ENCODE data around the gene SMIM8. TPM values are rescaled to one million over a fixed set of nuclear protein-coding genes. Genes with fewer than 3 reads are reported as not detected.

Gene SMIM8
- polyA plus RNA-seq, 1 donor (not counting 4 experiments of a cell fraction or from before 2014, with no cell fraction given) = 7.6 TPM

DNA sequence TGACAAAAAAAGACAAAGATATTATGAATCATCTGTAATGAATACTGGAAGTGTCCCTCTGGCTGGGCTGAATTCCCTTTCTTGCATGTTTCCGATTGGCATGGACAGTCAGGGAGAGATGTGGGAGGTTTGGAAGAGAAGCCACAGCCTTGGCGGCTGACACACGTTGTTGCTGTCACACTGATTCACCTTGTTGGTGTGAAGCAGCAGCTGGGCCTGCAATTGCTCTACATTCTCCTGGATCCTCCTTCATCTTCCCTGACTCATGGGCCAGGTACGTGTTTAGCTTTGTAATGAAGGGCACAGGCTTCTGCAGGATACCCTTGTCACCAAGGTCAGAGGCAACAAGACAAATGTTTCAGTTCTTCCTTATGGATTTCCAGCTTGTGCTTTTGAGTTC is 13.4 kb upstream of the SMIM8 start:
- Histone ChIP-seq H3K79me2 (ENCODE audit: control insufficient read depth, insufficient read depth, low read length) (no peaks in the 10 kb centered on the region), H3K36me3 (ENCODE audit: control insufficient read depth in 2 of 2, extremely low read depth in 1 of 2, insufficient read depth in 2 of 2, low read length in 2 of 2) (no peaks in the 10 kb centered on the region), H4K20me1 (ENCODE audit: control insufficient read depth, extremely low read depth, insufficient read depth, low read length) (no peaks in the 10 kb centered on the region), H3K4me1 (ENCODE audit: control insufficient read depth, extremely low read depth, insufficient read depth, low read length) (no peaks in the 10 kb centered on the region), H3K27me3 (ENCODE audit: control insufficient read depth, extremely low read depth, insufficient read depth, low read length) (peaks cover 5% of the 10 kb centered on the region), H3K9ac (ENCODE audit: control insufficient read depth, extremely low read depth, insufficient read depth, low read length) (no peak overlapping the region), H2AFZ (ENCODE audit: control insufficient read depth, low read length) (no peak overlapping the region), H3K9me3 (ENCODE audit: control insufficient read depth, low read depth, low read length) (no peaks in the 10 kb centered on the region), H3K4me3 (ENCODE audit: control insufficient read depth in 2 of 3, extremely low read depth in 1 of 3, insufficient read depth in 2 of 3, low read depth in 1 of 3, low read length in 3 of 3) (no peak overlapping the region), H3K27ac (ENCODE audit: control insufficient read depth, insufficient read depth, low read length) (no peak overlapping the region), H3K4me2 (ENCODE audit: control insufficient read depth, extremely low read depth, insufficient read depth, low read depth, low read length) (no peak overlapping the region), H3K9me1 (ENCODE audit: control insufficient read depth, extremely low read depth, insufficient read depth, low read length) (no peaks in the 10 kb centered on the region)
- no peak for DNase-seq (ENCODE audit: low read depth, low spot score)
- no peak for FAIRE-seq
- TF ChIP-seq, protein P1, sequence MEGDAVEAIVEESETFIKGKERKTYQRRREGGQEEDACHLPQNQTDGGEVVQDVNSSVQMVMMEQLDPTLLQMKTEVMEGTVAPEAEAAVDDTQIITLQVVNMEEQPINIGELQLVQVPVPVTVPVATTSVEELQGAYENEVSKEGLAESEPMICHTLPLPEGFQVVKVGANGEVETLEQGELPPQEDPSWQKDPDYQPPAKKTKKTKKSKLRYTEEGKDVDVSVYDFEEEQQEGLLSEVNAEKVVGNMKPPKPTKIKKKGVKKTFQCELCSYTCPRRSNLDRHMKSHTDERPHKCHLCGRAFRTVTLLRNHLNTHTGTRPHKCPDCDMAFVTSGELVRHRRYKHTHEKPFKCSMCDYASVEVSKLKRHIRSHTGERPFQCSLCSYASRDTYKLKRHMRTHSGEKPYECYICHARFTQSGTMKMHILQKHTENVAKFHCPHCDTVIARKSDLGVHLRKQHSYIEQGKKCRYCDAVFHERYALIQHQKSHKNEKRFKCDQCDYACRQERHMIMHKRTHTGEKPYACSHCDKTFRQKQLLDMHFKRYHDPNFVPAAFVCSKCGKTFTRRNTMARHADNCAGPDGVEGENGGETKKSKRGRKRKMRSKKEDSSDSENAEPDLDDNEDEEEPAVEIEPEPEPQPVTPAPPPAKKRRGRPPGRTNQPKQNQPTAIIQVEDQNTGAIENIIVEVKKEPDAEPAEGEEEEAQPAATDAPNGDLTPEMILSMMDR (optimal IDR thresholded peaks at IDR 0.05 in 1 of 3, IDR thresholded peaks at IDR 0.05 in 1 of 3, conservative IDR thresholded peaks at IDR 0.05 in 1 of 3; ENCODE audit: extremely low read depth in 1 of 3, insufficient read depth in 2 of 3, low read length in 3 of 3) = no peak
- no peak for TF ChIP-seq EZH2 (IDR thresholded peaks at IDR 0.05; ENCODE audit: low read length)
- dilution Hi-C loops (cut with MboI; ENCODE audit: extremely low pct_ligation_motif_present, low sequenced_read_pairs) = no loop called here

DNA sequence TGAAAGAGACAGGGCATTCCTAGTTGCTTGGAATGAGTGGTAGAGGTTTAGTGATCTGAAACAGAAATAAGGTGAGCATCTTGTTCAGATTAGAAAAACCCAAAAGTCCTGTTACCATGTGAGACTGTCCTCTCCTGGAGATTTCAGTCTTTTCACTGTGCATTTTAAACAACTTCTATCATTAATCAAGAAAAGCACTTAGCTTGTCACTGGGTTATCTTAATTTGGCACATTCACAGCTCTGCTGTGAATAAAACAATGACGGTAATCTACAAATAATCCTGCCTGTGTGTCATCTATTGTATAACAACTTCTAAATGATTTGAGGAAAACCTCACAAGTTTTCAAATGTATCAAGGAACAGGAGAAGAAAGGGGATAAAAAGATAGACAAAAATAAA is 9.5 kb upstream of the SMIM8 start:
- no peaks in the 10 kb centered on the region for H3K4me1 ChIP-seq (ENCODE audit: control insufficient read depth, extremely low read depth, insufficient read depth, low read length)
- no peaks in the 10 kb centered on the region for H3K9me1 ChIP-seq (ENCODE audit: control insufficient read depth, extremely low read depth, insufficient read depth, low read length)
- FAIRE-seq = no peak
- no peaks in the 10 kb centered on the region for H3K79me2 ChIP-seq (ENCODE audit: control insufficient read depth, insufficient read depth, low read length)
- H3K27me3 ChIP-seq (ENCODE audit: control insufficient read depth, extremely low read depth, insufficient read depth, low read length) = peaks cover 5% of the 10 kb centered on the region
- H3K27ac ChIP-seq (ENCODE audit: control insufficient read depth, insufficient read depth, low read length) = no peak overlapping the region
- H3K9ac ChIP-seq (ENCODE audit: control insufficient read depth, extremely low read depth, insufficient read depth, low read length) = no peak overlapping the region
- no peaks in the 10 kb centered on the region for H3K9me3 ChIP-seq (ENCODE audit: control insufficient read depth, low read depth, low read length)
- TF ChIP-seq, protein P1 (optimal IDR thresholded peaks at IDR 0.05 in 1 of 3, IDR thresholded peaks at IDR 0.05 in 1 of 3, conservative IDR thresholded peaks at IDR 0.05 in 1 of 3; ENCODE audit: extremely low read depth in 1 of 3, insufficient read depth in 2 of 3, low read length in 3 of 3) = no peak
- no peak for TF ChIP-seq EZH2 (IDR thresholded peaks at IDR 0.05; ENCODE audit: low read length)
- H4K20me1 ChIP-seq (ENCODE audit: control insufficient read depth, extremely low read depth, insufficient read depth, low read length) = no peaks in the 10 kb centered on the region
- dilution Hi-C loops (cut with MboI; ENCODE audit: extremely low pct_ligation_motif_present, low sequenced_read_pairs) = no loop called here
- H3K4me2 ChIP-seq (ENCODE audit: control insufficient read depth, extremely low read depth, insufficient read depth, low read depth, low read length) = no peak overlapping the region
- DNase-seq (ENCODE audit: low read depth, low spot score) = no peak
- H3K36me3 ChIP-seq (ENCODE audit: control insufficient read depth in 2 of 2, extremely low read depth in 1 of 2, insufficient read depth in 2 of 2, low read length in 2 of 2) = no peaks in the 10 kb centered on the region
- no peak overlapping the region for H2AFZ ChIP-seq (ENCODE audit: control insufficient read depth, low read length)
- H3K4me3 ChIP-seq (ENCODE audit: control insufficient read depth in 2 of 3, extremely low read depth in 1 of 3, insufficient read depth in 2 of 3, low read depth in 1 of 3, low read length in 3 of 3) = no peak overlapping the region
